Stomach (tissue), 9 donors: Measurements from ENCODE around the gene SMCO2. TPM values are rescaled to one million over a fixed set of nuclear protein-coding genes. Genes with fewer than 3 reads are reported as not detected.

Experiments
- DNase-seq, 2 donors: peaks; one replicate each; pipeline versions ENCODE4 v3.0.0 to v3.0.0-alpha.2; 2013 to 2019
- H3K27ac ChIP-seq, 5 donors: fragments of 200-600 bp in 4 of 5; sonication (generic) in 4 of 5; one replicate each; pipeline ENCODE4 v1.5.1; 2013 to 2019; ENCODE audit warnings: mild to moderate bottlenecking in 1 of 5, moderate library complexity in 1 of 5
- H3K27me3 ChIP-seq, 3 donors: fragments of 200-600 bp; sonication (generic); one replicate each; pipeline ENCODE4 v1.5.1; 2017 to 2019; ENCODE audit warnings: mixed run types in 1 of 3
- H3K36me3 ChIP-seq, 4 donors: fragments of 200-600 bp; sonication (generic); 1 replicate in 3 of 4; 2 replicates in 1 of 4; pipeline ENCODE4 v1.5.1; 2016 to 2019
- H3K4me1 ChIP-seq, 4 donors: fragments of 200-600 bp; sonication (generic); one replicate each; pipeline ENCODE4 v1.5.1; 2016 to 2019
- H3K4me3 ChIP-seq, 4 donors: fragments of 200-600 bp; sonication (generic) in 3 of 4; one replicate each; pipeline ENCODE4 v1.5.1; 2016 to 2019; ENCODE audit warnings: mild to moderate bottlenecking in 1 of 4
- H3K9me3 ChIP-seq, 4 donors: fragments of 200-600 bp; sonication (generic); one replicate each; pipeline ENCODE4 v1.5.1; 2016 to 2019
- CTCF ChIP-seq, 7 experiments: fragments of 450-650 bp in 4 of 7; fragments of 200-600 bp in 3 of 7; sonication (generic) in 3 of 7; IDR thresholded peaks; one replicate each; pipeline ENCODE4 v1.5.1; 2016 to 2019; ENCODE audit warnings: antibody characterized with exemption in 7 of 7, control low read depth in 2 of 7, mild to moderate bottlenecking in 1 of 7
- EP300 ChIP-seq: sonication (generic); formaldehyde crosslinking; IDR thresholded peaks from one replicate; pipeline ENCODE4 v1.6.1; 2017; ENCODE audit warnings: antibody characterized with exemption
- POLR2A ChIP-seq, 4 donors: fragments of 450-650 bp; IDR thresholded peaks; one replicate each; pipeline ENCODE4 v1.6.1; 2016; ENCODE audit warnings: antibody characterized with exemption in 4 of 4, control low read depth in 2 of 4, mild to moderate bottlenecking in 1 of 4, moderate library complexity in 1 of 4
- POLR2AphosphoS5 ChIP-seq, 3 donors: sonication (generic); formaldehyde crosslinking; IDR thresholded peaks; one replicate each; pipeline ENCODE4 v1.6.1; 2016; ENCODE audit warnings: antibody characterized with exemption in 3 of 3
- WGBS, 5 donors: extraction: QIAGEN DNeasy Blood & Tissue Kit in 3 of 5; methylation state at CpG; one replicate each; pipeline versions ENCODE4 v1.1.5 to v1.1.7; 2013 to 2018; 5-methylcytosine and 5-hydroxymethylcytosine counted together
- intact Hi-C: fragments of 100-400 bp; cut with DNase I; formaldehyde crosslinking; loops from one replicate; pipeline ENCODE4 v1.15.1; 2023; ENCODE audit warnings: low total_unique reads
- polyA plus RNA-seq, 3 donors: library from polyadenylated mRNA; stranded (reverse); fragments of 200-250 nt; gene quantifications; one replicate each; pipeline ENCODE4 v1.2.3, GENCODE V29; 2013
- total RNA-seq, 5 donors: library from RNA; depleted of rRNA; stranded (reverse); fragments of >200 nt; gene quantifications; one replicate each; pipeline versions ENCODE4 v1.1.0 to v1.2.3, GENCODE V29; 2014 to 2016
- donor health status: healthy with polysubstance abuse.
- donor health status: Bipolar disorder and iron deficiency.
- donor health status: healthy.

SMCO2 gene
- total and polyA plus RNA-seq, 8 donors = 1.2 to 2.5 TPM; not detected in 6

- H3K27ac ChIP-seq = no peak overlapping the region
- no peaks in the 10 kb centered on the region for H3K9me3 ChIP-seq
- no peak for TF ChIP-seq EP300
- TF ChIP-seq CTCF (IDR thresholded peaks at IDR 0.05) = no peak
- no peak for TF ChIP-seq POLR2A (IDR thresholded peaks at IDR 0.05)
- TF ChIP-seq POLR2AphosphoS5 (IDR thresholded peaks at IDR 0.05) = no peak
- peaks cover 0 to 4% (median 3%) of the 10 kb centered on the region in 4 donors for H3K4me1 ChIP-seq
- no peaks in the 10 kb centered on the region for H3K36me3 ChIP-seq
- no peaks in the 10 kb centered on the region for H3K27me3 ChIP-seq
- intact Hi-C loops = no loop called here
- 61 to 73% (median 71%) methylated on average over 2 of the region's 2 CpGs for WGBS, 5 donors
- H3K4me3 ChIP-seq = no peak overlapping the region
- peak in 1 of 2 donors; percentile 60 for DNase-seq
Measured at GRCh38 chr12:27453421-27453820, 6.9 kb downstream of the SMCO2 start.

DNA sequence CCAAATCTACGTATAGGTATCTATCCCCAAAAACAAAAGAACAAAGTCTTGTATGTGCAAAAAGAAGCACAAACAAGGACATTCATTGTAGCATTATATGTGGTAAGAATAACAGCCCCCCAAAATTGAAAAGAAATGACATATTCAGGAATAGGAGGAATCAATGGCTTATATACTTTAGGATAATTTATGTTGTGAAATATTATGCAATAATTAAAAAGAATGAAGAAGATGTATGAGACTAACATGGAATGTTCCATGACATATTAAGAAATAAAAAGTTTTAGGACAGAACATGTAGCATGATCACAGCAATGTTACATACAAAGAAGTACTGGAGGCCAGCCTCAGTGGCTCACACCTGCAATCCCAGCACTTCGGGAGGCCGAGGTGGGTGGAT, 9.1 kb downstream of the SMCO2 start:
- Histone ChIP-seq H3K4me3 (no peak overlapping the region), H3K27me3 (no peaks in the 10 kb centered on the region), H3K36me3 (no peaks in the 10 kb centered on the region), H3K27ac (no peak overlapping the region), H3K4me1 (no peaks in the 10 kb centered on the region), H3K9me3 (no peaks in the 10 kb centered on the region)
- no peak for DNase-seq
- TF ChIP-seq CTCF (IDR thresholded peaks at IDR 0.05) (no peak), EP300 (no peak), POLR2AphosphoS5 (IDR thresholded peaks at IDR 0.05) (no peak), POLR2A (IDR thresholded peaks at IDR 0.05) (no peak)
- 87 to 99% (median 95%) methylated on average over 3 of the region's 3 CpGs for WGBS, 5 donors
- intact Hi-C loops = no loop called here

GRCh38 chr12:27456618-27457017, 10.1 kb downstream of the SMCO2 start:
- H3K27me3 ChIP-seq = no peaks in the 10 kb centered on the region
- H3K9me3 ChIP-seq = no peaks in the 10 kb centered on the region
- no peaks in the 10 kb centered on the region for H3K36me3 ChIP-seq
- WGBS, 5 donors = 81 to 87% (median 83%) methylated on average over 3 of the region's 3 CpGs
- intact Hi-C loops = no loop called here
- TF ChIP-seq CTCF (IDR thresholded peaks at IDR 0.05) (no peak), POLR2A (IDR thresholded peaks at IDR 0.05) (no peak), POLR2AphosphoS5 (IDR thresholded peaks at IDR 0.05) (no peak), EP300 (no peak)
- H3K4me1 ChIP-seq = no peaks in the 10 kb centered on the region
- no peak for DNase-seq
- H3K27ac ChIP-seq = no peak overlapping the region
- H3K4me3 ChIP-seq = no peak overlapping the region

GRCh38 chr12:27460471-27460978, 14.0 kb downstream of the SMCO2 start:
- intact Hi-C loops = no loop called here
- DNase-seq = no peak
- no peaks in the 10 kb centered on the region for H3K36me3 ChIP-seq
- H3K27ac ChIP-seq = no peak overlapping the region
- WGBS, 5 donors = 44 to 58% (median 54%) methylated on average over 7 of the region's 7 CpGs
- H3K4me3 ChIP-seq = no peak overlapping the region
- H3K9me3 ChIP-seq = no peaks in the 10 kb centered on the region
- no peaks in the 10 kb centered on the region for H3K4me1 ChIP-seq
- no peaks in the 10 kb centered on the region for H3K27me3 ChIP-seq
- no peak for TF ChIP-seq POLR2A (IDR thresholded peaks at IDR 0.05)
- TF ChIP-seq POLR2AphosphoS5 (IDR thresholded peaks at IDR 0.05) = no peak
- no peak for TF ChIP-seq EP300
- no peak for TF ChIP-seq CTCF (IDR thresholded peaks at IDR 0.05)
